SIG-M5 treated with dmso at 0.1 percent for 504 hours (cell line): Measurements from ENCODE around the gene EXD3.

ENCODE experiments used
- DNase-seq: peaks from one replicate; lab custom pipeline; 2025; ENCODE audit not compliant: unreplicated experiment; lab: John Stamatoyannopoulos, UW

EXD3 gene

GRCh38 chr9:137367506-137368430 lies 55.2 kb downstream of the EXD3 start:
- DNase-seq = no peak

GRCh38 chr9:137366891-137367381 lies 56.0 kb downstream of the EXD3 start:
- DNase-seq = no peak

- no peak for DNase-seq
Measured at GRCh38 chr9:137366445-137366810, 56.5 kb downstream of the EXD3 start.

DNA sequence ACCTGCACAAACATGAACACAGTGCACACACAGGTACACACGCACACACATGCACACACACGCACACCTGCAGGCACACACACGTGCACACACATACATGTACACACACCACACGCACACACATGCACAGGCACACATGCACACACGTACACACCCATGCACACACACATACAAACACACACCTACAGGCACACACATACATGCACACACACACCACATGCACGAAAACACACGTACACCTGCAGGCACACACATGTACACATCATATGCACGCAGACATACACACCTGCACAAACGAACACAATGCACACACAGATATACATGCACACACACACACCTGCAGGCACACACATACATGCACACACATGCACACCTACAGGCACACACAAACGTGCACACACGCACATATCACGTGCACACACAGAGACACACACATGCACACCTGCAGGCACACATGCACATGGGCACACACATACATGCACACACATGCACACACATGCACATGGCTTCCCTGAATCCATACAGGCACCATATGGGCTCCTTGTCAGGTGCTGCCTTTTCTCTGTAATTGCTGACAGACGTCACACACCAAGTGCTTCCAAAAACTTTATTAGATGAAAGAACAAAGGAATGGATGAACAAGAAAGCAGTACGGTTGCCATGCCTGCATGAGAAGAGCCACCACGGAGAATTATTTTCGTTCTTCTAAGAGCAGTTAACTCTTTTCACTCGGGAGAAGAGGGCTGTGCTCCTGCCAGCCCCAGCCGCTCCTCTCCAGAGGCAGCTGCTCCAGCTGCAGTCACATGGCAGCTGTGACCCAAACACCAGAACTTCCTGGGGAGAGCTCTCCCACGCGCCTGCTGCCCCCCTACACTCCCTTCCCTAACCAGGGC lies 57.2 kb downstream of the EXD3 start:
- DNase-seq = no peak

GRCh38 chr9:137365056-137365455 lies 57.9 kb downstream of the EXD3 start:
- DNase-seq = no peak

- DNase-seq = no peak
Measured at GRCh38 chr9:137359850-137360249, 63.1 kb downstream of the EXD3 start.

DNA sequence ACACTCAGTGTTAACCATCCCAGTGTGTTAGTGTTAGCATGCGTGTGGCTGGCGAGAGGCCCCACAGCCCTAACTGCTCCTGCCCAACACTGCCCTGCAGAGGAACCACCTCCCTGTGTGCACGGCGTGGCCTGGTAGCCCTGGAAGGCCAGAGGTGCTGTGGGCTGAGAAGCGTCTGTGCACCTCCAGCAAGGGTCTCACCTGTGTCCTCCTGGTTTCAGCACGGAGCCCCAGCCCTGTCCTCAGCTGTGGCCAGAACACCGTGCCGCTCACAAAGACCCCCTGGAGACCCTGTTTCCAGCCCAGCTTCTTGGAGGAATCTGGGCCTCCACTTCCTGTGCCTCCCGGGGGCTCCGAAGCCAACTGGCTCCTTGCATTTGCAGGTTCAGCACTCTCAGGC lies 64.8 kb downstream of the EXD3 start:
- DNase-seq = no peak

DNA sequence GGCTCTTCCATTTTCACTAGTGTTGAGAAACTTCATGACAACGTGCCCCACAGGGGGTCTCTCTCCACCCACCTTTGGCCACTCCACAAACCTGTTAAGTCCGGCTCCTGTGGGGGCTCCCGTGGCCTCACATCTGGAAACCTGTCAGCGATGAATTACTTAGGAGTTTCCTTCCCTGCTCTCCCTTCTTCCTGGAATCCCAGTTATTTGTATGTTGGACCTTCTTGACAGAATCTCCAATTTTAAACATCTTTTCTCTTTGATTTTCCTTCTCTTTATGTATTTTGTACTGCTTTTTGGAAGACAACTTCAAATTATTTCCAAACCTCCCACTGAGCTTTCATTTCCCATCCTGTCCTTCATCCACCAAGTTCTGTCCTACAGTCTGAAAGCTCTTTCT lies 65.8 kb downstream of the EXD3 start:
- DNase-seq = no peak

- DNase-seq = no peak
Measured at GRCh38 chr9:137355761-137356365, 67.1 kb downstream of the EXD3 start.

DNA sequence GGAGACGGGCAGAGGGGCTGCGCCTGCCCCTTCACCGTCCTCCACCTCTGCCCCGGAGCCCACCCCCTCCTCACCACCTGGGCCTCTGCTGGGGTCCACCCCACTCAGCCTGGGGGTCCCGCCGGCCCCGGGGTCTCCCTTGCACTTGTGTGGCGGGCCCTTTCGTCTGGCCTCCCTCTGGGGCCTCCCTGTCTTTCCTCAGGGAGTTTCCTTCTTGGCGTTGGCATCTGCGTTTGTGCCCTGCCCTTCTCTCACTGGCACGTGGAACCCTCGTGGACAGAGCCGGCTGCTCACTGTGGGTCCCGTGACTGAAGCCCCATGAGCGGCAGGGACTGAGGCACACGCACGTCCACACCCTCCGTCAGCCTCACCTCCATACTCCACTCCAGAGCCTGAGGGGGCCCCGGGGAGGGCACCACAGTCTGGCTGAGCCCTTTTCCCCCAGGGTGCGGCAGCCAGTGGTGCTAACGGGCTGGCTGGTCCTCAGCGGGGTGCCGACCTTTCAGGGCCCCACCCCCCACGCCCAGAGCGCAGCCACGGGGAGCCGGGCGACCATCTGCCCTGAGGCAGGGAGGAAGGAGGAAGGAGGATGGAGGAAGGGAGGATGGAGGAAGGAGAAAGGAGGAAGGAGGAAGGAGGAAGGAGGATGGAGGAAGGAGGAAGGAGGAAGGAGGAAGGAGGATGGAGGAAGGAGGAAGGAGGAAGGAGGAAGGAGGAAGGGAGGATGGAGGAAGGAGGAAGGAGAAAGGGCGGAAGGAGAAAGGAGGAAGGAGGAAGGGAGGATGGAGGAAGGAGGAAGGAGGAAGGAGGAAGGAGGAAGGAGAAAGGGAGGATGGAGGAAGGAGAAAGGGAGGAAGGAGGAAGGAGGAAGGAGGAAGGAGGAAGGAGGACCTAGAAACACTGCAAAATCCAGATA lies 67.9 kb downstream of the EXD3 start:
- no peak for DNase-seq

GRCh38 chr9:137354153-137354844 lies 68.7 kb downstream of the EXD3 start:
- DNase-seq = no peak

GRCh38 chr9:137353223-137354152 lies 69.5 kb downstream of the EXD3 start:
- no peak for DNase-seq

- DNase-seq = no peak
Measured at GRCh38 chr9:137352511-137353222, 70.3 kb downstream of the EXD3 start.

- DNase-seq = no peak
Measured at GRCh38 chr9:137351781-137352501, 71.0 kb downstream of the EXD3 start.

GRCh38 chr9:137350696-137351584 lies 72.0 kb downstream of the EXD3 start:
- no peak for DNase-seq

DNA sequence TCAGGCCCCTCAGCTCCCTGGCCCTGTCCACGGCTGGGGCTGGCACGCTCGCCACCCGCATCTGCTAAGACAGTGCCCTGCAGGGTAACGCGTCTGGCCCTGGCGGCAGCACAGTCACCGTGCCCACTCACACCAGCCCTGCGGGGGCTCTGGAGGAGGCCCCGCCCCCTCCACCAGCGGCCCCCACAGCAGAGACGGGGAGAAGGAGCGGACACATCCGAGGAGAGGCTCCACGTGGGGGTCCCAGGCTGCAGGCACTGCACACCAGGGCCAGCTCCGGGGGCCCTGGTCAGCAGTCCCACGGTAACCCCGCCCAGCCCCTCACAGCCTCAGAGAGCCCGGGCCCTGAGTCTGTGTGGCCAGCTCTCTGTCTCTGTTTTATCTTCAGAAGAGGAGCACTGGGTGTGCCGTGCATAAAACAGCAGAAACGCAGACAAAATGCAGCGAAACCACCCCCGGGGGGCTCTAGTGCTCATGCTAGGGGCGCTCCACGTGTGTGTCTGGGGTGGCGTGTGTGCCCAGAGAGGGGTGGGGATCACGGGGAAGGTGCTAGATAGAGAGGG lies 73.4 kb downstream of the EXD3 start:
- no peak for DNase-seq
